Central memory CD8-positive, alpha-beta T cell (primary cell): ENCODE measurements around the gene MARK4.
"Not testable (repeated sequence)": the region's sequence is repeated elsewhere in the genome, so short reads cannot be mapped to it uniquely, and the experiment has no call there.

Source experiments
- ATAC-seq: fragments of 150-1000 bp; cut with Tn5 transposase; replicated peaks from 2 replicates; pipeline ENCODE4 v1.10.0; 2022; ENCODE audit warnings: mild to moderate bottlenecking, moderate FRiP score, moderate number of reproducible peaks; ENCODE audit not compliant: poor library complexity, severe bottlenecking; ENCODE audit errors: extremely low read depth
- DNase-seq, 2 donors: peaks; one replicate each; pipeline ENCODE4 v3.0.0; 2021; ENCODE audit warnings: low spot score in 2 of 2
- H3K27ac Mint-ChIP-seq: one replicate; pipeline ENCODE4 v1.8.0; 2022; ENCODE audit warnings: low read depth, mild to moderate bottlenecking, moderate library complexity, mixed read lengths
- H3K27me3 Mint-ChIP-seq: one replicate; pipeline ENCODE4 v1.8.0; 2022; ENCODE audit warnings: mixed read lengths
- H3K36me3 Mint-ChIP-seq: one replicate; pipeline ENCODE4 v1.8.0; 2022; ENCODE audit warnings: mild to moderate bottlenecking, moderate library complexity, mixed read lengths; ENCODE audit not compliant: insufficient read depth
- H3K4me1 Mint-ChIP-seq: one replicate; pipeline ENCODE4 v1.8.0; 2022; ENCODE audit warnings: mixed read lengths
- H3K4me3 Mint-ChIP-seq: one replicate; pipeline ENCODE4 v1.8.0; 2022; ENCODE audit warnings: mild to moderate bottlenecking, moderate library complexity, mixed read lengths
- H3K9me3 Mint-ChIP-seq: one replicate; pipeline ENCODE4 v1.8.0; 2022; ENCODE audit warnings: mixed read lengths

The MARK4 gene

DNA sequence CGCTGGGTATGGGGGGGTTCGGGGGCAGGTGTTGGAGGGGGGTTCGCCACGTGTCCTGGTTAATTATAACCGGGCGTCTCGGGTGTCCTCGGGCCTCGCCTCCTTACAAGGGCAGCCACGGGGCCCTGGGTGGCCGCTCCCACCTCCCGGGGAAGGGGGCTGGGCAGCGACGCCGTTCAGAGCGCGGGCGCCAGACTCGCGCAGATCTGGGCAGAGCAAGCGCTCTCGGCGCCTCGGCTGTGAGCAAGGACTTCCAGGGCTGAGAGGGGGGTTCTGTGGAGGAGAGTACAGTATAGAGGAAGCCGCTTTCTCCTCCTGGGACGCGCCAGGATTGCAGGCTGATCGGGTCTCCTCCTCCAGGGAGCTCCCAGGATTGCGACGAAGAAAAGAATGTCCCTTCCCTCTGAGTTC lies 72.6 kb downstream of the MARK4 start:
- H3K4me1 Mint-ChIP-seq: peaks cover 6% of the 10 kb centered on the region
- no peak overlapping the region for H3K4me3 Mint-ChIP-seq
- DNase-seq: no peak
- H3K9me3 Mint-ChIP-seq: no peaks in the 10 kb centered on the region
- no peaks in the 10 kb centered on the region for H3K36me3 Mint-ChIP-seq
- peaks cover 48% of the 10 kb centered on the region for H3K27me3 Mint-ChIP-seq
- H3K27ac Mint-ChIP-seq: no peak overlapping the region
- ATAC-seq: no peak

DNA sequence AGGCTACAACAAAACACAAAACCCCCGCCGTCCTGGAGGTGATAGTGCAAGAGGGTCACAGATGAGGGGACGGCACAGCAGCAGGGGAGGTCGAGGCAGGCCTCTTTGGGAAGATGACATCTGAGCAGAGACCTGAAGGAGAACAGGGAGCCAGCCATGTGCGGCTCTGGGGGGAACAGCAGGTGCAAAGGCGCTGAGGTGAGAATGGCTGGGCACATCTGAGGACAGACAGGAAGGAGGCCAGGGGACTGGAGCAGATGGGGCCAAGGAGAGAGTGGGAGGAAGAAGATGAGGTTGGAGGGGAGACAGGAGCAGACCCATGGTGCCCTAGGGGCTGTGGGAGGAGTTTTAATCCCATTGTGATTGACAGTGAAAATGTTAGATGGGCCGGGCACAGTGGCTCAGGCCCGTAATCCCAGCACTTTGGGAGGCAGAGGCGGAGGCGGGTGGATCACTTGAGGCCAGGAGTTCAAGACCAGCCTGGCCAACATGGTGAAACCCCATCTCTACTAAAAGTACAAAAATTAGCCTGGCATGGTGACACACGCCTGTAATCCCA lies 73.4 kb downstream of the MARK4 start:
- no peak for DNase-seq
- no peak overlapping the region for H3K4me3 Mint-ChIP-seq
- no peaks in the 10 kb centered on the region for H3K36me3 Mint-ChIP-seq
- no peaks in the 10 kb centered on the region for H3K9me3 Mint-ChIP-seq
- no peak overlapping the region for H3K27ac Mint-ChIP-seq
- peaks cover 47% of the 10 kb centered on the region for H3K27me3 Mint-ChIP-seq
- peaks cover 6% of the 10 kb centered on the region for H3K4me1 Mint-ChIP-seq
- ATAC-seq: no peak

DNA sequence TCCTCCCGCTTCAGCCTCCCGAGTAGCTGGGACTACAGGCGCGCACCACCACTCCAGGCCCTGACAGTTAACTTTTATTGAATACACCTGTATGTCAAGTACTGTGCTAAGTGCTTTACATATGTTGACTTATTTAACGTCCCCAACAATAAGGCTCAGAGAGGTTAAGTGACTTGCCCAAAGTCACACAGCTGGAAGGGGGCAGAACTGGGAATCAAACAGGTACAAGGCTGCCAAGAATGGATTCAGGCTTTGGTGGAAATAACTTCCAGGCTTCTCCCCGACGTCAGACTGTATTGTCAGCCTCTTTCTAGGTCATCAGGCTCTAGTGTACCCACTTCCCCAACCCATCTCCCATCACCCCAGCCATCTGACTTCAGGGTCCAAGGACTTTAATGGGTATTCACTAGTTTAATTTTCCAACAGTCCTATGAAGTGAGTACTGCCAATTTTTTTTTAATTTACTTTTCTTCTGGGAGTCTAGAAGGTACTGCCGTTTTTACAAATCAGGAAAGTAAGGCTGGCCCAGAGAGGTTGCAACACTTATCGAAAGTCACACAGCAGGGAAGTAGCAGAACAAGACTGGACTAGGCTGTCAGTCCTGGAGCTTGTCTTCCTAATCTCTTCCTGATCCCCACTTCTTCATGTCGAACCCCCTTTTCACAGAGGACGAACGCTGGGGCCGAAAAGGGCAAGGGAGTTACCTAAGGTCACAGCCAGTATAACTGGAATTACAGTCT lies 76.5 kb downstream of the MARK4 start:
- Mint-ChIP-seq H3K4me3 (no peak overlapping the region), H3K4me1 (peaks cover 6% of the 10 kb centered on the region), H3K27me3 (peaks cover 32% of the 10 kb centered on the region), H3K9me3 (no peaks in the 10 kb centered on the region), H3K27ac (no peak overlapping the region), H3K36me3 (no peaks in the 10 kb centered on the region)
- DNase-seq (no peak), ATAC-seq (no peak)

DNA sequence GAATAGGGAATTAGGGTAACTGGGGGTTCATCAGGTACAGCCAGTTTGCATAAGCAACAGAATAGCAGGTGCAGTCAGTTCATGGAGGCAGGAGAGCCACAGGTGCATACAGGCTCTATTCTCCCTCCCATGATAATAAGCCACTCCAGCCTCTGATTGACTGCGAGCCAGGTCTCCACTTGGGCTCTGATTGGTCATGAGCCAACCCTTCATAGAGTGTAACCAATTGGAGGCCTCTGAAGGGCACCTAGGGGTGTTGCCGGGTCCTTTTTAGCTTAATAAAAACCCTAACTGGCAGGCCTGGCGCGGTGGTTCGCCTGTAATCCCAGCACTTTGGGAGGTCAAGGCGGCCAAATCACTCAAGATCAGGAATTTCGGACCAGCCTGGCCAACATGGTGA lies 80.3 kb downstream of the MARK4 start:
- H3K4me3 Mint-ChIP-seq: no peak overlapping the region
- H3K27ac Mint-ChIP-seq: no peak overlapping the region
- no peak for ATAC-seq
- no peaks in the 10 kb centered on the region for H3K9me3 Mint-ChIP-seq
- peaks cover 4% of the 10 kb centered on the region for H3K27me3 Mint-ChIP-seq
- H3K36me3 Mint-ChIP-seq: no peaks in the 10 kb centered on the region
- no peak for DNase-seq
- H3K4me1 Mint-ChIP-seq: peaks cover 2% of the 10 kb centered on the region

- H3K9me3 Mint-ChIP-seq: no peaks in the 10 kb centered on the region
- H3K36me3 Mint-ChIP-seq: no peaks in the 10 kb centered on the region
- no peaks in the 10 kb centered on the region for H3K27me3 Mint-ChIP-seq
- DNase-seq: no peak
- no peaks in the 10 kb centered on the region for H3K4me1 Mint-ChIP-seq
- no peak overlapping the region for H3K27ac Mint-ChIP-seq
- no peak for ATAC-seq
- H3K4me3 Mint-ChIP-seq: no peak overlapping the region
Observed at GRCh38 chr19:45333609-45334303, 82.7 kb downstream of the MARK4 start.

- not testable (repeated sequence) for H3K9me3 Mint-ChIP-seq, H3K4me1 Mint-ChIP-seq, DNase-seq, H3K27me3 Mint-ChIP-seq, H3K4me3 Mint-ChIP-seq, ATAC-seq, H3K27ac Mint-ChIP-seq, H3K36me3 Mint-ChIP-seq
Observed at GRCh38 chr19:45334881-45335280, 83.8 kb downstream of the MARK4 start.

GRCh38 chr19:45336696-45337251 lies 85.7 kb downstream of the MARK4 start:
- peaks cover 6% of the 10 kb centered on the region for H3K4me1 Mint-ChIP-seq
- ATAC-seq (no peak), DNase-seq (no peak)
- H3K27ac Mint-ChIP-seq: no peak overlapping the region
- H3K4me3 Mint-ChIP-seq: no peak overlapping the region
- no peaks in the 10 kb centered on the region for H3K27me3 Mint-ChIP-seq
- H3K36me3 Mint-ChIP-seq: peaks cover 3% of the 10 kb centered on the region
- no peaks in the 10 kb centered on the region for H3K9me3 Mint-ChIP-seq

DNA sequence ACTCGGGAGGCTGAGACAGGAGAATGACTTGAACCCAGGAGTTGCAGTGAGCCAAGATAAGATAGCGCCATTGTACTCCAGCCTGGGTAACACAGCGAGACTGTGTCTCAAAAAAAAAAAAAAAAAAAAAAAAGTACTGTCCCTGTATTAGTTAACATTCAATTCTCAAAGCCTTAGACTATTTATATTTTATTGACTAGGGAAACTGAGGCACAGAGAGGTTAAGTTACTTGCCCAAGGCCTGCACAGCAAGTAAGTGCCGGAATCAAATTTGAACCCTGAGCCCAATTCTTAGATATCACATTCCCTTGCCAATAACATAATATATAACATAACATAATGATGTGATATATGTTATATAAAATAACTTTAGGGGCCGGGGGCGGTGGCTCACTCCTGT lies 88.6 kb downstream of the MARK4 start:
- H3K4me3 Mint-ChIP-seq: no peak overlapping the region
- peaks cover 3% of the 10 kb centered on the region for H3K36me3 Mint-ChIP-seq
- ATAC-seq (no peak), DNase-seq (no peak)
- H3K4me1 Mint-ChIP-seq: peaks cover 6% of the 10 kb centered on the region
- no peaks in the 10 kb centered on the region for H3K9me3 Mint-ChIP-seq
- peak overlapping the region; percentile 75 for H3K27ac Mint-ChIP-seq
- no peaks in the 10 kb centered on the region for H3K27me3 Mint-ChIP-seq

GRCh38 chr19:45340232-45340898 lies 89.3 kb downstream of the MARK4 start, which contains the start of gene KLC3:
TSS of gene KLC3 (plus strand) at chr19:45340750. CDS start at chr19:45345542, 4,792 bp downstream.
- no peak for ATAC-seq
- H3K4me3 Mint-ChIP-seq: peak within 1 kb of the TSS; percentile 64

GRCh38 chr19:45340899-45341453 lies 89.9 kb downstream of the MARK4 start:
- ATAC-seq (no peak), DNase-seq (no peak)
- Mint-ChIP-seq H3K9me3 (no peaks in the 10 kb centered on the region), H3K4me1 (peaks cover 6% of the 10 kb centered on the region), H3K36me3 (peaks cover 3% of the 10 kb centered on the region), H3K4me3 (no peak overlapping the region), H3K27ac (no peak overlapping the region), H3K27me3 (peaks cover 13% of the 10 kb centered on the region)

More at GRCh38 chr19:45340232-45340898, 89.3 kb downstream of the MARK4 start, which contains the start of gene KLC3:
- Mint-ChIP-seq H3K27me3 (peaks cover 7% of the 10 kb centered on the region), H3K9me3 (no peaks in the 10 kb centered on the region), H3K27ac (peak within 1 kb of the TSS; percentile 75), H3K4me1 (peaks cover 6% of the 10 kb centered on the region), H3K36me3 (peaks cover 3% of the 10 kb centered on the region)
- DNase-seq: no peak

- ATAC-seq (no peak), DNase-seq (no peak)
- Mint-ChIP-seq H3K27ac (no peak overlapping the region), H3K4me3 (no peak overlapping the region), H3K36me3 (peaks cover 3% of the 10 kb centered on the region), H3K27me3 (peaks cover 16% of the 10 kb centered on the region), H3K9me3 (no peaks in the 10 kb centered on the region), H3K4me1 (peaks cover 6% of the 10 kb centered on the region)
Observed at GRCh38 chr19:45342911-45343310, 91.8 kb downstream of the MARK4 start.
